HepG2 (cell line): ENCODE results near the gene SWSAP1. TPM values are rescaled to one million over a fixed set of nuclear protein-coding genes. Genes with fewer than 3 reads are reported as not detected.
"Not testable (repeated sequence)": the region's sequence is repeated elsewhere in the genome, so short reads cannot be mapped to it uniquely, and the experiment has no call there.

Experiments used
- ATAC-seq: fragments of 200-7000 bp; cut with Tn5 transposase; 3 replicates; pipeline ENCODE4 v1.9.1; 2020; ENCODE audit warnings: mild to moderate bottlenecking, moderate library complexity
- BruUV-seq: library from RNA; stranded (reverse); fragments of 400-500 nt; replicated peaks from 2 replicates; lab custom pipeline; 2021; lab: Mats Ljungman, UMichigan
- CTCF ChIA-PET: fragments of 300-600 bp; formaldehyde crosslinking; extraction: SDS; loops from one replicate; lab custom pipeline; 2021; ENCODE audit warnings: low total read pairs, inconsistent platforms, low intra/inter-chr PET ratio; lab: Yijun Ruan, JAX
- POLR2A ChIA-PET: fragments of 350-600 bp; sonication (Branson Sonifier 250); formaldehyde crosslinking; loops from one replicate; lab custom pipeline; 2020; ENCODE audit warnings: antibody characterized with exemption, inconsistent platforms; lab: Yijun Ruan, JAX
- DNase-seq: peaks from one replicate; pipeline ENCODE4 v3.0.0-alpha.2; 2015; ENCODE audit warnings: low spot score
- FAIRE-seq: peaks from 3 replicates; lab custom pipeline; 2011; peaks lifted over from hg19 to GRCh38; lab: Jason Lieb, UNC
- H2AFZ ChIP-seq: one replicate; pipeline ENCODE4 v1.6.1; 2011; ENCODE audit warnings: low read length, inconsistent platforms
- H3K27ac ChIP-seq: fragments of 300-600 bp; 3 replicates; pipeline ENCODE4 v1.8.0; 2011; ENCODE audit warnings: mixed run types, mild to moderate bottlenecking, mixed read lengths, low read length, inconsistent platforms; ENCODE audit not compliant: insufficient read depth; ENCODE audit errors: extremely low read length
- H3K27me3 ChIP-seq, 2 experiments: fragments of 200-600 bp in 1 of 2; 2 replicates in 1 of 2; 3 replicates in 1 of 2; pipeline versions ENCODE4 v1.6.0 to v1.8.0; 2011; ENCODE audit warnings: low read length in 2 of 2, mild to moderate bottlenecking in 2 of 2, moderate library complexity in 2 of 2, inconsistent platforms in 1 of 2; ENCODE audit not compliant: insufficient read depth in 2 of 2, control insufficient read depth in 1 of 2
- H3K36me3 ChIP-seq, 2 experiments: fragments of 200-600 bp in 1 of 2; replicated peaks in 1 of 2; 2 replicates in 1 of 2; 3 replicates in 1 of 2; pipeline versions ENCODE4 v1.5.1 to v1.8.0; 2011; ENCODE audit warnings: low read length in 2 of 2, inconsistent platforms in 1 of 2; ENCODE audit not compliant: insufficient read depth in 2 of 2, control insufficient read depth in 1 of 2
- H3K4me1 ChIP-seq: 2 replicates; pipeline ENCODE4 v1.5.1; 2012; ENCODE audit warnings: low read length, inconsistent platforms; ENCODE audit not compliant: insufficient read depth
- H3K4me2 ChIP-seq: 2 replicates; pipeline ENCODE4 v1.6.0; 2011; ENCODE audit warnings: low read depth, low read length, inconsistent platforms
- H3K4me3 ChIP-seq, 3 experiments: fragments of 200-600 bp in 1 of 3; sonication (generic), shearing (Covaris generic) in 1 of 3; replicated peaks in 1 of 3; 2 replicates each; pipeline ENCODE4 v1.5.1; 2011 to 2016; ENCODE audit warnings: low read length in 3 of 3, inconsistent platforms in 2 of 3, low read depth in 2 of 3, mild to moderate bottlenecking in 2 of 3, control low read depth in 1 of 3, mixed read lengths in 1 of 3; ENCODE audit not compliant: insufficient read depth in 1 of 3
- H3K79me2 ChIP-seq: one replicate; pipeline ENCODE4 v1.6.1; 2011; ENCODE audit warnings: low read length, inconsistent platforms; ENCODE audit not compliant: insufficient read depth
- H3K9ac ChIP-seq: 2 replicates; pipeline ENCODE4 v1.6.0; 2011; ENCODE audit warnings: mild to moderate bottlenecking, low read depth, low read length, inconsistent platforms; ENCODE audit not compliant: insufficient read depth
- H3K9me3 ChIP-seq: 2 replicates; pipeline ENCODE4 v1.5.1; 2012; ENCODE audit warnings: mild to moderate bottlenecking, low read length
- H4K20me1 ChIP-seq: 2 replicates; pipeline ENCODE4 v1.6.0; 2011; ENCODE audit warnings: inconsistent platforms, mild to moderate bottlenecking, low read length, moderate library complexity; ENCODE audit not compliant: insufficient read depth
- ESRRA ChIP-seq: sonication (generic); formaldehyde crosslinking; IDR thresholded peaks from 2 replicates; pipeline ENCODE4 v1.5.1; 2020; ENCODE audit warnings: mild to moderate bottlenecking, low read depth, missing genetic modification reagents
- SETDB1 ChIP-seq: sonication (generic); formaldehyde crosslinking; IDR thresholded peaks from 2 replicates; pipeline ENCODE4 v1.5.1; 2020; ENCODE audit warnings: missing genetic modification reagents, mild to moderate bottlenecking, borderline replicate concordance
- THAP11 ChIP-seq: IDR thresholded peaks from 2 replicates; pipeline ENCODE4 v1.6.1; 2016; ENCODE audit warnings: missing biosample characterization, missing genetic modification reagents
- ZKSCAN8 ChIP-seq: IDR thresholded peaks from 2 replicates; pipeline ENCODE4 v1.6.1; 2016; ENCODE audit warnings: borderline replicate concordance, missing genetic modification reagents, missing compliant biosample characterization
- WGBS: methylation state at CpG from one replicate; pipeline ENCODE4 v1.1.6; 2017; ENCODE audit warnings: low lambda C conversion rate; 5-methylcytosine and 5-hydroxymethylcytosine counted together
- in situ Hi-C: cut with HindIII; loops from 2 replicates; pipeline ENCODE4 v1.10.0; 2017; ENCODE audit warnings: low pct_unique_long_range_greater_than_20kb; ENCODE audit not compliant: extremely low pct_ligation_motif_present
- intact Hi-C: fragments of 100-400 bp; cut with micrococcal nuclease; formaldehyde crosslinking; loops from one replicate; pipeline ENCODE4 v1.10.0; 2022; ENCODE audit not compliant: unreplicated experiment
- polyA plus RNA-seq, 8 experiments: library from polyadenylated mRNA; depleted of rRNA in 3 of 8; stranded (reverse) in 7 of 8; unstranded in 1 of 8; fragments of >200 nt; fragmentation: Illumina TruSeq in 4 of 8; extraction: Trizol in 4 of 8; gene quantifications; 2 replicates each; pipeline versions ENCODE4 v1.2.1 to v1.2.3, GENCODE V29; 2011 to 2016; ENCODE audit warnings: low read depth in 4 of 8, missing spikeins in 1 of 8, mixed read lengths in 1 of 8; ENCODE audit not compliant: insufficient read depth in 1 of 8
- total RNA-seq, 5 experiments: library from RNA; depleted of rRNA; stranded (reverse); fragments of >200 nt; fragmentation: Illumina TruSeq; extraction: Trizol; gene quantifications; 2 replicates each; pipeline ENCODE4 v1.2.3, GENCODE V29; 2016; ENCODE audit warnings: low read depth in 1 of 5
- TF ChIP-seq, protein P1 (sequence below): sonication (generic); formaldehyde crosslinking; IDR thresholded peaks from 2 replicates; pipeline ENCODE4 v1.8.1; 2023; ENCODE audit warnings: mild to moderate bottlenecking, moderate library complexity, missing genetic modification reagents

The SWSAP1 gene
- total and polyA plus RNA-seq, 2 of the 13 experiments (the other 11 are each of a cell fraction or from before 2014, with no cell fraction given), result 2.7 to 3.3 TPM

DNA sequence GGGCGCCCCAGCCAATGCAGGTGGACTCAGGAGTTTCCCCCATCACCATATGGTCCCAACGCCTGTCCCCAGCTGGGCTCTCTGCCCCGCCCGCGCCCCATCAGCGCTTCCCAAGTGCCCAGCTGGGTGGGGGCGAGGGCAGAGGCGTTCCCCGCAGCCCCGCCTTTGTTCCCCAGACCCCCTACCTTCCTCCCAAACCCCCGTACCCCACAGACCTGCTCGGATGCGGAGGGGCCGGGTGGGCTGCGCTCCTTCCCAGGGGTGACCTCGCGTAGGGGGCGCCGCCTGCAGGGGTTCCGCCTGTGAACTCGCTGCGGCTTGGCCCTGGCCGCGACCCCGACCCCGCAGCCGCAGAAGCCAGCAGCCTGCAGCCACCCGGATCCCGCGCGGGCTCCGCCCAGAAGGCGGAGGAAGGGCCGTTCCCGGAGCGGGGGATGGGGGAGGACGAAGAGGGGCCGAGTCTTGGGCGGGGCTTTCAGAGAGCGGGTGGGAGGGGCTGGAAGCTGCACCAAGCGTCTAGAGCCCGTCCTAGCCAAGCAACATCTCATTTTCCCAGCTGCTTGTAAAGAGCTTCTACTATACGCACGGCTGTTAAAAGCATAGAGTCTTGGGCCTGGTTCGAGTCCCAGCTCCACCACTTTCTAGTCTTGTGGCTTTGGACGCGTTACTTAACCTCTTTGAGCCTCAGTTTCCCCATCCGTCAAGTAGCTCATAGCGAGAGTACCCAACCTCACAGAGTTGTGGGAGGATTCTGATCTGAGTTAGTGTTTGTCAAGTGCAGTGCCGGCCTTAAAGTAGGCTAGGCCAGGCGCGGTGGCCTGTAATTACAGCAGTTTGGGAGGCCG lies 35.0 kb upstream of the SWSAP1 start, which contains the start of gene RAB3D (continued):
- no peak for TF ChIP-seq SETDB1
- TF ChIP-seq THAP11 (CRISPR knock-in tag), result no peak; the same call in 1 of the 2 replicates
- TF ChIP-seq ESRRA (CRISPR knock-in tag), result no peak

DNA sequence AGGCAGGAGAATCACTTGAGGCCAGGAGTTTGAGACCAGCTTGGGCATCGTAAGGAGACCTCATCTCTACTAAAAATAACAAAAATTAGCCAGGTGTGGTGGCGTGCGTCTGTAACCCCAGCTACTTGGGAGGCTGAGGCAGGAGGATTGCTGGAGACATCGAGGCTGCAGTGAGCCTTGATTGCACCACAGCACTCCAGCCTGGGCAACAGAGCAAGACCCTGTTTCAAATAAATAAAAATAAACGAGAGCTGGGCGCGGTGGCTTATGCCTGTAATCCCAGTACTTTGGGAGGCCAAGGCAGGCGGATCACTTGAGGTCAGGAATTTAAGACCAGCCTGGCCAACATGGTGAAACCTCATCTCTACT lies 34.4 kb upstream of the SWSAP1 start:
- H4K20me1 ChIP-seq, ATAC-seq, H3K27me3 ChIP-seq, H3K9me3 ChIP-seq, FAIRE-seq, in situ Hi-C loops, H3K36me3 ChIP-seq, DNase-seq, BruUV-seq, H2AFZ ChIP-seq, H3K27ac ChIP-seq, H3K79me2 ChIP-seq, CTCF ChIA-PET, intact Hi-C loops: not testable (repeated sequence)
- peak overlapping the region; percentile 67 to 81 (median 81); a peak in 5 of 6 replicates for H3K4me3 ChIP-seq
- H3K4me2 ChIP-seq, result peak overlapping the region; percentile 97
- POLR2A ChIA-PET, result interaction anchor here (0.8 to 2.7 kb wide), 4 partner anchors 16 to 103 kb away, joined by 3 to 17 read pairs (median 4); partner anchors contain the start of gene SWSAP1
- peaks cover 41% of the 10 kb centered on the region for H3K4me1 ChIP-seq
- H3K9ac ChIP-seq, result peak overlapping the region; percentile 24; the same call in 1 of the 2 replicates
- whole genome bisulfite sequencing, result 85% methylated on average over 8 of the region's 8 CpGs

DNA sequence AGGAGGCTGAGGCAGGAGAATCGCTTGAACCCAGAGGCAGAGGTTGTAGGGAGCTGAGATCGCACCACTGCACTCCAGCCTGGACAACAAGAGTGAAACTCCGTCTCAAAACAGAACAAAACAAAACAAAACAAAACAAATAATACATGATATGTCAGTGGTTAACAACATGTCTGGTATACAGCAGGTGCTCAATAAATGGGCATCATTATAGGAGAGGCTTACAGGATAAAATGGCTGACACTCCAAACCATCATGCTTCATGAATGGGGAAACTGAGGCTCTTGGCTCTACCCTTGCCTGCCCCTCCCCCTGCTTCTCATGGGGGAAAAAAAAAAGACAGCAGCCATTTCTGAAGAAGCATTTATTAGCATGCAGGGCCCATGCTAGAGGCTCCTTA lies 32.0 kb upstream of the SWSAP1 start:
- H2AFZ ChIP-seq, result no peak overlapping the region
- in situ Hi-C loops, result no loop called here
- 93% methylated on average over 3 of the region's 3 CpGs for WGBS
- H3K27me3 ChIP-seq, result no peaks in the 10 kb centered on the region
- H3K4me3 ChIP-seq, result no peak overlapping the region
- POLR2A ChIA-PET, result no interaction called here
- H3K9me3 ChIP-seq, result no peaks in the 10 kb centered on the region
- ATAC-seq (no peak), DNase-seq (no peak), FAIRE-seq (no peak)
- H3K36me3 ChIP-seq, result no peaks in the 10 kb centered on the region
- peaks cover 55% of the 10 kb centered on the region for H3K4me1 ChIP-seq
- intact Hi-C loops, result no loop called here
- peak; percentile 76 for TF ChIP-seq ZKSCAN8
- TF ChIP-seq, protein P1, sequence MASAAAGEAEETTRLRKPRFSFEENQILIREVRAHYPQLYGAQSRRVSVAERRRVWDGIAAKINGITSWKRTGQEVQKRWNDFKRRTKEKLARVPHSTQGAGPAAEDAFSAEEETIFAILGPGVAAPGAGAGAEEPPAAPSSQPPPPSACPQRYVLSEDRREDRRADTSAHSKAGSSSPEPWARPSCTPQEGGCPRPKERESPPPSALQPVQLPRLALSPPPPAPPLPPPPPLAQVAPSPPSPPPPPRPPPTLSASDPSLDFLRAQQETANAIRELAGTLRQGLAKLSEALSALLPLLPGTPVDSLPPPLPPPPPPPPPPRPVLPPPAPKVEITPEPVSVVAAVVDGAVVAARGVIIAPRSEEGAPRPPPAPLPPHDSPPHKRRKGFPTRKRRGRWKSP (CRISPR knock-in tag), result no peak
- no TSS peak for BruUV-seq
- CTCF ChIA-PET, result no interaction called here
- H3K79me2 ChIP-seq, result no peaks in the 10 kb centered on the region
- H3K4me2 ChIP-seq, result no peak overlapping the region
- H4K20me1 ChIP-seq, result no peaks in the 10 kb centered on the region
- H3K9ac ChIP-seq, result no peak overlapping the region
- H3K27ac ChIP-seq, result no peak overlapping the region
